Measurements from ENCODE around the gene IL32.

IL32 gene

DNA sequence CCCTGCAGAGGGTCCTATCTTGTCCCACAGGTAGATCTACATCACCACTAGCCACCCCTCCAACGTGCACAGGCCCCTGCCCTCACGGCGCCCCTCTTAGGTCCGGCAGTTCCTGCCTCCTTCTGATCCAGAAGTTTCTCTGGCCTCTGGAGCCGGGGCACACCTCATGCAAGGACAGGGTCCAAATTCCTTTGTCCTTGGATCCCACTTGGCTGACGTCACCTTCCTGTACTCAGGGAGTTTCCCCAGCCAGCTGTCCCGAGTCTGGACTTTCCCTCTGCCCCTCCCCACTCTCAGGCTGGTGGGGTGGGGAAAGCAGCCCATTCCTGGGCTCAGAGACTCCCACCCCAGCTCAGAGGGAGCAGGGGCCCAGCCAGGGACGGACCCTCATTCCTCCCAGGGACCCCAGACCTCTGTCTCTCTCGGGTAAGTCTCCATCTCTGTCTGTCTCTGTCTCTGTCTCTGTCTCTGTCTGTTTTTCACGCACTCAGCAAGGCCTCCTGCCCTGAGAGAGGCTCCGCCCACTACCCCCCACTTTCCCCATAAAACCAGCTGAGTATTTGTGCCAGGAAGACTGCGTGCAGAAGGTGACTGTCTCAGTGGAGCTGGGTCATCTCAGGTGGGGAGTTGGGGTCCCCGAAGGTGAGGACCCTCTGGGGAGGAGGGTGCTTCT, at the start of gene IL32:
Gene IL32 (plus strand): TSS at position 572 of the 673 bp plus-strand sequence. CDS start 172 bp downstream, outside the sequence.
- in situ Hi-C loops (cut with HindIII; ENCODE audit: low sequenced_read_pairs): loop anchor here (5.0 kb wide), 1 partner anchor 87 kb away; no protein-coding TSS in a partner anchor
- DNase-seq (ENCODE audit: low read depth): peak; percentile 34
- no peak within 1 kb of the TSS for H3K4me3 ChIP-seq (ENCODE audit: low read depth, low read length)
- TF ChIP-seq, protein P1, sequence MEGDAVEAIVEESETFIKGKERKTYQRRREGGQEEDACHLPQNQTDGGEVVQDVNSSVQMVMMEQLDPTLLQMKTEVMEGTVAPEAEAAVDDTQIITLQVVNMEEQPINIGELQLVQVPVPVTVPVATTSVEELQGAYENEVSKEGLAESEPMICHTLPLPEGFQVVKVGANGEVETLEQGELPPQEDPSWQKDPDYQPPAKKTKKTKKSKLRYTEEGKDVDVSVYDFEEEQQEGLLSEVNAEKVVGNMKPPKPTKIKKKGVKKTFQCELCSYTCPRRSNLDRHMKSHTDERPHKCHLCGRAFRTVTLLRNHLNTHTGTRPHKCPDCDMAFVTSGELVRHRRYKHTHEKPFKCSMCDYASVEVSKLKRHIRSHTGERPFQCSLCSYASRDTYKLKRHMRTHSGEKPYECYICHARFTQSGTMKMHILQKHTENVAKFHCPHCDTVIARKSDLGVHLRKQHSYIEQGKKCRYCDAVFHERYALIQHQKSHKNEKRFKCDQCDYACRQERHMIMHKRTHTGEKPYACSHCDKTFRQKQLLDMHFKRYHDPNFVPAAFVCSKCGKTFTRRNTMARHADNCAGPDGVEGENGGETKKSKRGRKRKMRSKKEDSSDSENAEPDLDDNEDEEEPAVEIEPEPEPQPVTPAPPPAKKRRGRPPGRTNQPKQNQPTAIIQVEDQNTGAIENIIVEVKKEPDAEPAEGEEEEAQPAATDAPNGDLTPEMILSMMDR (IDR thresholded peaks at IDR 0.05; ENCODE audit: low read depth, low read length, missing control alignments): no peak

DNA sequence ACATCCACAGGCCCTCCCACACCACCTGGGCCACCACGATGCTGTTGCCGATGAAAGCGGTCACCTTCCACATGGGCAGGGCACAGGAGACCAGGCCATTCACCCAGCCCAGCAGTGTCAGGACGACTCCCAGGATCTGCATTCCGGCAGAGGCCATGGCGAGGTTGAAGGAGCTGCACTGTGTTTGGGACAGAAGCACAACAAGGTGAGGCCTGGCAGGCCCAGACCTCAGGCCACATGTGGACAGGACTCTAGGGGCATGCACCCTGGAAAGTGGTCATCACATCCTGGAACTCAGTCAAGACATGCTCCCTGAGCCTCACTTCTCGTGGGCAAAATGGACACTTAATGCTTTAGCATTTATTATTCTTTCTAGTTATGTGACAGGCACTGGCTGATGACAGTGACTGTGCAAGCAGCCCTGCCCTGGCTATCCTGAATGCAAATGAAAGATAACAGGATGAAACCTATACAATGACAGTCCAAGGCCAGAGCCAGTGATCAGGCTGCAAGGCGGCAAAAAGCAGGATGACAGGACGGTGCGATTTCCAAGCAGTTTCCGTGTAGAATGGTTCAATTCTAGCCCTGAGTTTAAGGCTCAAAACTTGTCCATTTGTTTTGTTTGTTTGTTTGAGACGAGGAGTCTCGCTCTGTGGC, 49.4 kb upstream of the IL32 start:
- no peak overlapping the region for H3K4me3 ChIP-seq (ENCODE audit: low read depth, low read length)
- in situ Hi-C loops (cut with HindIII; ENCODE audit: low sequenced_read_pairs): no loop called here
- TF ChIP-seq, protein P1 (IDR thresholded peaks at IDR 0.05; ENCODE audit: low read depth, low read length, missing control alignments): no peak
- DNase-seq (ENCODE audit: low read depth): no peak

DNA sequence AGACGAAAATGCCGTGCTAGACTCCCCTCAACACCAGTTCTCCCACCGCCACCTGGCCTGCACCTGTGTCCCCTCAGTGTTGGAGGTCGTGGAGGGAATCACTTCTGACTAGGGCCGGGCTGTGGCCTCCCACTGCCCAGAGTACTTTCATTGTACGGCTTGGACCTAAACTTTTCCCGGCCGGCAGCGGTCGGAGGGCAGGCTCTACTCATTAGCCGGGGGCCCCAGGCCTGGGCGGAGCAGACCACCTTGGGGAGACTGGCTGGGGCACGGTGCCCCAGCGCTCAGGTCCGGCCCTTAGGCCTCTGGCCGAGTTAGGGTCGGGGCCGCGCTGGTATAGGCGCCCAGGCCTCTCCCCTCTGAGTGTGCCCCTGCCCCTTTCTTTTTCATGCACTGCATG, 48.1 kb upstream of the IL32 start:
- H3K4me3 ChIP-seq (ENCODE audit: low read depth, low read length): no peak overlapping the region
- no peak for DNase-seq (ENCODE audit: low read depth)
- TF ChIP-seq, protein P1 (IDR thresholded peaks at IDR 0.05; ENCODE audit: low read depth, low read length, missing control alignments): no peak
- in situ Hi-C loops (cut with HindIII; ENCODE audit: low sequenced_read_pairs): no loop called here

- in situ Hi-C loops (cut with HindIII; ENCODE audit: low sequenced_read_pairs): no loop called here
- H3K4me3 ChIP-seq (ENCODE audit: low read depth, low read length): no peak within 1 kb of the TSS
- DNase-seq (ENCODE audit: low read depth): no peak
- TF ChIP-seq, protein P1 (IDR thresholded peaks at IDR 0.05; ENCODE audit: low read depth, low read length, missing control alignments): peak; percentile 36
Observed at GRCh38 chr16:3017794-3018506, 47.5 kb upstream of the IL32 start, which contains the start of gene CLDN6. Gene CLDN6, minus strand, starts transcription at chr16:3018183. Its CDS starts 2,162 bp downstream, at chr16:3016021.

- TF ChIP-seq, protein P1 (IDR thresholded peaks at IDR 0.05; ENCODE audit: low read depth, low read length, missing control alignments): no peak
- peak overlapping the region; percentile 93 for H3K4me3 ChIP-seq (ENCODE audit: low read depth, low read length)
- no peak for DNase-seq (ENCODE audit: low read depth)
- in situ Hi-C loops (cut with HindIII; ENCODE audit: low sequenced_read_pairs): no loop called here
Observed at GRCh38 chr16:3019594-3020246, 45.7 kb upstream of the IL32 start.

DNA sequence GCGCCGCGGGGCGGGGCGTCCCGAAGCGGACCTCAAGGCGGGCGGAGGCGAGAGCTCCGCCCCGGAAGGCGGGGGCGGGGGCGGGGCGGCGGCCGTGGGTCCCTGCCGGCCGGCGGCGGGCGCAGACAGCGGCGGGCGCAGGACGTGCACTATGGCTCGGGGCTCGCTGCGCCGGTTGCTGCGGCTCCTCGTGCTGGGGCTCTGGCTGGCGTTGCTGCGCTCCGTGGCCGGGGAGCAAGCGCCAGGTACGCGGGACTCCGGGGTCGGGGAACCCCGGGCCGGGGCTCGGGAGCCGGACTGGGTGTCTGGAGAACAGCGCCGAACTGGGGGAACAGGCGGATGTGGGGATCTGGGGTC, 45.2 kb upstream of the IL32 start, which contains the start of gene TNFRSF12A:
Gene TNFRSF12A (plus strand): TSS at position 122 of the 357 bp plus-strand sequence. CDS start 30 bp downstream, at position 152.
- peak within 1 kb of the TSS; percentile 93 for H3K4me3 ChIP-seq (ENCODE audit: low read depth, low read length)

More for the DNA sequence above, 45.2 kb upstream of the IL32 start, which contains the start of gene TNFRSF12A:
- in situ Hi-C loops (cut with HindIII; ENCODE audit: low sequenced_read_pairs): no loop called here
- TF ChIP-seq, protein P1 (IDR thresholded peaks at IDR 0.05; ENCODE audit: low read depth, low read length, missing control alignments): no peak
- DNase-seq (ENCODE audit: low read depth): peak; percentile 15

All from astrocyte of the cerebellum (primary cell).